Activated B cell treated with CpG ODN at 0.5 μM for 24 hours (primary cell): ENCODE measurements around the gene PMVK. TPM values are rescaled to one million over a fixed set of nuclear protein-coding genes. Genes with fewer than 3 reads are reported as not detected.
"Not testable (repeated sequence)": the region's sequence is repeated elsewhere in the genome, so short reads cannot be mapped to it uniquely, and the experiment has no call there.

Experiments used
- ATAC-seq: fragments of 200-7000 bp; cut with Tn5 transposase; one replicate; pipeline ENCODE4 v1.10.0; 2021; ENCODE audit warnings: low read depth, mild to moderate bottlenecking, moderate library complexity
- CTCF ChIA-PET: fragments of 350-600 bp; sonication (Branson Sonifier 250); formaldehyde crosslinking; loops from one replicate; lab custom pipeline; 2021; ENCODE audit warnings: antibody characterized with exemption; lab: Charles Lee
- POLR2A ChIA-PET: fragments of 350-600 bp; sonication (Branson Sonifier 250); formaldehyde crosslinking; loops from one replicate; lab custom pipeline; 2021; ENCODE audit warnings: antibody characterized with exemption; lab: Charles Lee
- DNase-seq: peaks from one replicate; pipeline ENCODE4 v3.0.0; 2022
- H3K27ac Mint-ChIP-seq: one replicate; pipeline ENCODE4 v1.8.0; 2020; ENCODE audit warnings: mixed read lengths
- H3K27me3 Mint-ChIP-seq: one replicate; pipeline ENCODE4 v1.8.0; 2021; ENCODE audit warnings: mixed read lengths
- H3K36me3 Mint-ChIP-seq: one replicate; pipeline ENCODE4 v1.8.0; 2021; ENCODE audit warnings: low read depth, mixed read lengths
- H3K4me1 Mint-ChIP-seq: one replicate; pipeline ENCODE4 v1.8.0; 2021; ENCODE audit warnings: mixed read lengths
- H3K4me3 Mint-ChIP-seq: one replicate; pipeline ENCODE4 v1.8.0; 2020; ENCODE audit warnings: mild to moderate bottlenecking, mixed read lengths
- H3K9me3 Mint-ChIP-seq: one replicate; pipeline ENCODE4 v1.8.0; 2020; ENCODE audit warnings: mixed read lengths
- intact Hi-C: fragments of 100-400 bp; cut with micrococcal nuclease; formaldehyde crosslinking; loops from one replicate; pipeline ENCODE4 v1.15.1; 2024
- total RNA-seq: library from RNA; stranded (reverse); gene quantifications from 2 replicates; pipeline ENCODE4 v1.2.3, GENCODE V29; 2022
- TF ChIP-seq, protein P1 (sequence below): fragments of 200-600 bp; IDR thresholded peaks from one replicate; pipeline ENCODE4 v1.8.0; 2022; ENCODE audit warnings: antibody characterized with exemption, mild to moderate bottlenecking

The PMVK gene
- total RNA-seq, 1 donor from 2014 or later = 24.6 TPM

DNA sequence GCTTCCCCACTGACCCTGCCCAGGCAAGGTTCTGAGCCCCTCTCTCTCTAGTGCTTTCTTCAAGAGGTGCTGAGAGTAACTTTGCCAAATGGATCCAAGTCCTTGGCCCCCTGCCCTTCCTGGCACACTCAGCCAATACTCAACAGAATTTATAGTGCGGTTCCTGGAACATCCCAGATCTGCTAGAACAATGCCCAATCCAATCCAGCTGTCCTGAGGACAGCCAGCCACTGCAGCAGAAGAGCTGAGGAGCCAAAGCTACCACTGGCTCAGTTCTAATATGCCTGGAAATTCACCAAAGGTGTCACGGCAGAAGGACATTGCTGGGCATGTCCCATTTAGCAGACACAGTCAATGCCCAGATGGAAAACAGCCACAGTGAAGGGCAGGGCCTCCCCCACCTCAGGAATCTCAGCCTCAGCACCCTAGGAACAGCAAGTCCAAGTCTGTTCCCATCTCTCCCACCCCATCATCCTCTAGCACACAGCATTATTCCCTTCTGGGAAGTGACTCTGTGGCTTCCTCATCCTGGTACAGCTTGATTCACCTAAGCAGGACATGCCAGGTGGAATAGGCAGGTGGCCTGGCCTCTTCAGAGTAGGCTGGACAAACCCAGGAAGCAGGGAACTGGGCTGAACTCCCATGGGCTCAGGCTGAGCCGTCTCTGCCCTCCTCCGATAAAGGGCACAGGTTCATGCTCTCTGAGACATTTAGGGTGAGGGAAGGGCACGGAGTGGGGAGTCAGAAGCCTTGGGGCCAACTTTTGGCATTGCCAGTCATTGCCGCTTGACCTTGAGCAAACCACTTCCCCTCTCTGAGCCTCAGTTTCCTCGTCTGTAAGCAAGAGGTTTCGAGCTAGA lies 24.6 kb downstream of the PMVK start:
- Mint-ChIP-seq H3K27ac (no peak overlapping the region), H3K36me3 (peaks cover 6% of the 10 kb centered on the region), H3K4me1 (no peaks in the 10 kb centered on the region), H3K4me3 (no peak overlapping the region), H3K9me3 (no peaks in the 10 kb centered on the region), H3K27me3 (no peaks in the 10 kb centered on the region)
- CTCF ChIA-PET = no interaction called here
- ATAC-seq (no peak), DNase-seq (no peak)
- TF ChIP-seq, protein P1, sequence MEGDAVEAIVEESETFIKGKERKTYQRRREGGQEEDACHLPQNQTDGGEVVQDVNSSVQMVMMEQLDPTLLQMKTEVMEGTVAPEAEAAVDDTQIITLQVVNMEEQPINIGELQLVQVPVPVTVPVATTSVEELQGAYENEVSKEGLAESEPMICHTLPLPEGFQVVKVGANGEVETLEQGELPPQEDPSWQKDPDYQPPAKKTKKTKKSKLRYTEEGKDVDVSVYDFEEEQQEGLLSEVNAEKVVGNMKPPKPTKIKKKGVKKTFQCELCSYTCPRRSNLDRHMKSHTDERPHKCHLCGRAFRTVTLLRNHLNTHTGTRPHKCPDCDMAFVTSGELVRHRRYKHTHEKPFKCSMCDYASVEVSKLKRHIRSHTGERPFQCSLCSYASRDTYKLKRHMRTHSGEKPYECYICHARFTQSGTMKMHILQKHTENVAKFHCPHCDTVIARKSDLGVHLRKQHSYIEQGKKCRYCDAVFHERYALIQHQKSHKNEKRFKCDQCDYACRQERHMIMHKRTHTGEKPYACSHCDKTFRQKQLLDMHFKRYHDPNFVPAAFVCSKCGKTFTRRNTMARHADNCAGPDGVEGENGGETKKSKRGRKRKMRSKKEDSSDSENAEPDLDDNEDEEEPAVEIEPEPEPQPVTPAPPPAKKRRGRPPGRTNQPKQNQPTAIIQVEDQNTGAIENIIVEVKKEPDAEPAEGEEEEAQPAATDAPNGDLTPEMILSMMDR = no peak
- POLR2A ChIA-PET = no interaction called here
- intact Hi-C loops = no loop called here

DNA sequence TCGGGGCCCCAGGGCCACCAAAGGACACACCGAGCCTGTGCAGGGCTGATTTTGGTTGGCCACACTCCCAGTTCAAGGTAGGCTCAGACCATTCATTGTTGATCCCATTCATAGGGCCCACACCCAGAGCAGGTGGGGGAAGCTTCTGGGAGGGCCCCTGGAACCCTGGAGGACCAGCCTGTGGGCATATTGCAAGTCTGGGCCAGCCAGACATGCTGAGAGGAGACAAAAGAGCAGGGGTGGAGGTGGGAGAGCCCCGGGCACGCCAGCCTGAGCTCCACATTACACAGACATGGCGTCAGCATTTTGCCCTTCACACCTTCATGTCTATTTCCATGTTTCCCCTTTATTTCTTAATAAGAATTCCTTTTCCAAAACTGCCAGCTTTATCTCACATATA lies 25.7 kb downstream of the PMVK start:
- TF ChIP-seq, protein P1 = no peak
- DNase-seq (no peak), ATAC-seq (no peak)
- H3K4me1 Mint-ChIP-seq = no peaks in the 10 kb centered on the region
- no peak overlapping the region for H3K27ac Mint-ChIP-seq
- POLR2A ChIA-PET = no interaction called here
- H3K9me3 Mint-ChIP-seq = no peaks in the 10 kb centered on the region
- CTCF ChIA-PET = no interaction called here
- intact Hi-C loops = no loop called here
- no peaks in the 10 kb centered on the region for H3K36me3 Mint-ChIP-seq
- H3K27me3 Mint-ChIP-seq = no peaks in the 10 kb centered on the region
- no peak overlapping the region for H3K4me3 Mint-ChIP-seq

DNA sequence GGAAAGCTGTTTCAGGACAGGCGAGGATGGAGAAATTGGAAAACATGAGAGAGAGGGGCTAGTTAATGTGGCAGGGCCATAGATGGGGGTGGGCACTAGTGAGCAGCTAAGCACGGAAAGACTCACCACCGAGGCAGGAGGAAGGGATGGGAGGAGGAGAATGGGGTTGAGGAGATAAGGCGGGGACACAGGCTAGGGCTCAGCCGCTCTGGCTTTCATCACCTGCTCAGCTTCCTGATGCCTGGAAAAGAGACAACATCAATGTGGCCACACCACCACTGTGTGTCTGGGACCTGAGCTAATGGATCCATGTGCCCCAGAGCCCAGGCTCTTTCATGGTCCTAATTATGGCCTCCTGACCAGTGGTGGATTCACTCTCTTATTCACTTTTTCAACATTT lies 27.6 kb downstream of the PMVK start:
- ChIA-PET POLR2A (interaction anchor here (0.5 kb wide), 1 partner anchor 25 kb away, joined by 4 read pairs; no protein-coding TSS in a partner anchor), CTCF (no interaction called here)
- intact Hi-C loops = no loop called here
- ATAC-seq (no peak), DNase-seq (no peak)
- Mint-ChIP-seq H3K9me3 (no peaks in the 10 kb centered on the region), H3K4me3 (no peak overlapping the region), H3K36me3 (no peaks in the 10 kb centered on the region), H3K27ac (no peak overlapping the region), H3K4me1 (no peaks in the 10 kb centered on the region), H3K27me3 (no peaks in the 10 kb centered on the region)
- TF ChIP-seq, protein P1 = no peak

DNA sequence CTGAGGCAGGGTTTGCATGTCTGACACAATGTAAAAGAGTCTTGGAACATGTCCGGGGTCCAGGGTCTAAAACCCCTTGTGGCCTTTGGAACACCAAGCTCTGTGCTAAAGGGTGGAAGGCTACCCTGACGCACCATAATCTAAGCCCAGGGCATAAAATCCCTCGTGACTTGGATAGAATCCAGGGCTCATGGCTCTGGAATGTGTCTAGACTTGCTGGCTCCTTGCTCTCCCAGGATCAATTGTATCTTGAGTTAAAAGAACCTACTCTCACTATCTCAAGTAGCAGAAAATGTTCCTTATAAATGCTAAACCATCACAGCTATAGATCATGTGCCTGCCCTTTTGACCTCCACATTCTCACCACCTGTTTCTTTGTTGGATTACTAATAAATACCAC lies 28.4 kb downstream of the PMVK start:
- H3K36me3 Mint-ChIP-seq, H3K27ac Mint-ChIP-seq, H3K9me3 Mint-ChIP-seq, H3K4me1 Mint-ChIP-seq, intact Hi-C loops, H3K4me3 Mint-ChIP-seq, CTCF ChIA-PET, ATAC-seq, H3K27me3 Mint-ChIP-seq, POLR2A ChIA-PET, DNase-seq: not testable (repeated sequence)

DNA sequence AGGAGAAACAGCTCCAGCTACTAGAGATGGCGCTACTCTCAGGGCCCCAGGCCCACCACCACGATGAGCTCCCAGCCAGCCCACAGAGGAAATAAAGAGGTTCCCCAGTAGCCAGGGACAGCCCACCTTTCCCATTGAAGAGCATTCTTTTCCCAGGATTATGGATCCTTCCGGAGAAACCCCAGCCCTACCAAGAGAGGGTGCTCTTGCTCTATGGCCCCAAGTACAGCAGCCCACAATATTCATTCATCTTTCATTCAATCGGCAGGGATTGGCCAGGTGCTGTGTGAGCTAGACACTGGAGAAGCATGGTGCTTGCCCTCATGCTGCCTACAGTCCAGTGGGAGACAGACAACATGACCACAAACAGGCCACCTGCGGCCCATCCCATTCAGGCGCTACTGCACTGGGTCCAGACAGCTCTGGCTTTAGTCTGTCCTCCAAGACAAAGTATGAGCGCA lies 29.9 kb downstream of the PMVK start:
- H3K4me3 Mint-ChIP-seq = no peak overlapping the region
- intact Hi-C loops = no loop called here
- ChIA-PET POLR2A (interaction anchor here (1.0 kb wide), 1 partner anchor 49 kb away, joined by 3 read pairs; the partner anchor contains the start of gene PBXIP1), CTCF (interaction anchor here (1.2 to 1.4 kb wide), 3 partner anchors 93 to 155 kb away, joined by 3 to 6 read pairs (median 4); no protein-coding TSS in a partner anchor)
- TF ChIP-seq, protein P1 = no peak
- H3K27me3 Mint-ChIP-seq = no peaks in the 10 kb centered on the region
- no peaks in the 10 kb centered on the region for H3K9me3 Mint-ChIP-seq
- ATAC-seq (no peak), DNase-seq (no peak)
- H3K36me3 Mint-ChIP-seq = no peaks in the 10 kb centered on the region
- no peak overlapping the region for H3K27ac Mint-ChIP-seq
- no peaks in the 10 kb centered on the region for H3K4me1 Mint-ChIP-seq
